ENCODE data around the gene PPARGC1A.

- TF ChIP-seq SP1 (IDR thresholded peaks at IDR 0.05): no peak
- TF ChIP-seq, protein P1, sequence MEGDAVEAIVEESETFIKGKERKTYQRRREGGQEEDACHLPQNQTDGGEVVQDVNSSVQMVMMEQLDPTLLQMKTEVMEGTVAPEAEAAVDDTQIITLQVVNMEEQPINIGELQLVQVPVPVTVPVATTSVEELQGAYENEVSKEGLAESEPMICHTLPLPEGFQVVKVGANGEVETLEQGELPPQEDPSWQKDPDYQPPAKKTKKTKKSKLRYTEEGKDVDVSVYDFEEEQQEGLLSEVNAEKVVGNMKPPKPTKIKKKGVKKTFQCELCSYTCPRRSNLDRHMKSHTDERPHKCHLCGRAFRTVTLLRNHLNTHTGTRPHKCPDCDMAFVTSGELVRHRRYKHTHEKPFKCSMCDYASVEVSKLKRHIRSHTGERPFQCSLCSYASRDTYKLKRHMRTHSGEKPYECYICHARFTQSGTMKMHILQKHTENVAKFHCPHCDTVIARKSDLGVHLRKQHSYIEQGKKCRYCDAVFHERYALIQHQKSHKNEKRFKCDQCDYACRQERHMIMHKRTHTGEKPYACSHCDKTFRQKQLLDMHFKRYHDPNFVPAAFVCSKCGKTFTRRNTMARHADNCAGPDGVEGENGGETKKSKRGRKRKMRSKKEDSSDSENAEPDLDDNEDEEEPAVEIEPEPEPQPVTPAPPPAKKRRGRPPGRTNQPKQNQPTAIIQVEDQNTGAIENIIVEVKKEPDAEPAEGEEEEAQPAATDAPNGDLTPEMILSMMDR (IDR thresholded peaks at IDR 0.05; ENCODE audit: low read depth, low read length, missing input control): no peak
- TF ChIP-seq RAD21 (IDR thresholded peaks at IDR 0.05): no peak
- no peak for TF ChIP-seq FOXA1 (IDR thresholded peaks at IDR 0.05)
- no peak for TF ChIP-seq GABPA (IDR thresholded peaks at IDR 0.05 in 1 of 2, conservative IDR thresholded peaks at IDR 0.05 in 1 of 2)
- TF ChIP-seq YY1 (IDR thresholded peaks at IDR 0.05): no peak
- TF ChIP-seq HNF4A (conservative IDR thresholded peaks at IDR 0.05): no peak
- no peak for TF ChIP-seq TAF1 (conservative IDR thresholded peaks at IDR 0.05)
Observed at GRCh38 chr4:23822181-23822580, 67.7 kb downstream of the PPARGC1A start.

All from liver (tissue), 3 donors.